Activated naive CD8-positive, alpha-beta T cell treated with anti-CD3 and anti-CD28 coated beads for 36 hours (primary cell): ENCODE measurements around the gene KRTAP4-9. TPM values are rescaled to one million over a fixed set of nuclear protein-coding genes. Genes with fewer than 3 reads are reported as not detected.
"Not testable (repeated sequence)": the region's sequence is repeated elsewhere in the genome, so short reads cannot be mapped to it uniquely, and the experiment has no call there.

Experiments used
- DNase-seq: peaks from one replicate; pipeline ENCODE4 v3.0.0; 2021
- H3K27ac Mint-ChIP-seq: one replicate; pipeline ENCODE4 v1.8.0; 2022; ENCODE audit warnings: mild to moderate bottlenecking, moderate library complexity, mixed read lengths
- H3K27me3 Mint-ChIP-seq: one replicate; pipeline ENCODE4 v1.8.0; 2022; ENCODE audit warnings: mild to moderate bottlenecking, mixed read lengths
- H3K36me3 Mint-ChIP-seq: one replicate; pipeline ENCODE4 v1.8.0; 2021; ENCODE audit warnings: mild to moderate bottlenecking, mixed read lengths
- H3K4me1 Mint-ChIP-seq: one replicate; pipeline ENCODE4 v1.8.0; 2021; ENCODE audit warnings: mixed read lengths
- H3K4me3 Mint-ChIP-seq: one replicate; pipeline ENCODE4 v1.8.0; 2022; ENCODE audit warnings: mild to moderate bottlenecking, moderate library complexity, mixed read lengths
- H3K9me3 Mint-ChIP-seq: one replicate; pipeline ENCODE4 v1.8.0; 2022; ENCODE audit warnings: mixed read lengths
- total RNA-seq, 2 experiments: library from RNA; stranded (reverse); gene quantifications; one replicate each; pipeline ENCODE4 v1.2.3, GENCODE V29; 2021

Gene KRTAP4-9
- not detected for total RNA-seq

- H3K4me3 Mint-ChIP-seq, H3K36me3 Mint-ChIP-seq, H3K27me3 Mint-ChIP-seq, H3K27ac Mint-ChIP-seq, DNase-seq, H3K9me3 Mint-ChIP-seq: not testable (repeated sequence)
- H3K4me1 Mint-ChIP-seq = peaks cover 14% of the 10 kb centered on the region
Observed at GRCh38 chr17:41105347-41105746, at the start of gene KRTAP4-9. KRTAP4-9 (plus strand) TSS chr17:41105389; CDS start chr17:41105389, 0 bp downstream.

GRCh38 chr17:41057547-41057946, 47.6 kb upstream of the KRTAP4-9 start:
- H3K36me3 Mint-ChIP-seq = no peaks in the 10 kb centered on the region
- peaks cover 30% of the 10 kb centered on the region for H3K27me3 Mint-ChIP-seq
- H3K27ac Mint-ChIP-seq = no peak overlapping the region
- no peak for DNase-seq
- H3K9me3 Mint-ChIP-seq = no peaks in the 10 kb centered on the region
- no peak overlapping the region for H3K4me3 Mint-ChIP-seq
- no peaks in the 10 kb centered on the region for H3K4me1 Mint-ChIP-seq

GRCh38 chr17:41058741-41059140, 46.4 kb upstream of the KRTAP4-9 start:
- H3K4me1 Mint-ChIP-seq = no peaks in the 10 kb centered on the region
- no peak overlapping the region for H3K27ac Mint-ChIP-seq
- DNase-seq = no peak
- peaks cover 30% of the 10 kb centered on the region for H3K27me3 Mint-ChIP-seq
- H3K36me3 Mint-ChIP-seq = no peaks in the 10 kb centered on the region
- no peaks in the 10 kb centered on the region for H3K9me3 Mint-ChIP-seq
- H3K4me3 Mint-ChIP-seq = no peak overlapping the region

- H3K9me3 Mint-ChIP-seq, H3K27ac Mint-ChIP-seq, DNase-seq, H3K4me1 Mint-ChIP-seq, H3K36me3 Mint-ChIP-seq, H3K4me3 Mint-ChIP-seq: not testable (repeated sequence)
- H3K27me3 Mint-ChIP-seq = peaks cover 30% of the 10 kb centered on the region
Observed at GRCh38 chr17:41059276-41060051, 45.7 kb upstream of the KRTAP4-9 start.

GRCh38 chr17:41060052-41060604, 45.1 kb upstream of the KRTAP4-9 start, which contains the start of gene KRTAP2-3:
KRTAP2-3 (minus strand) TSS chr17:41060114; CDS start chr17:41060050, 64 bp downstream.
- no peak for DNase-seq
- H3K27ac Mint-ChIP-seq = no peak within 1 kb of the TSS
- no peaks in the 10 kb centered on the region for H3K9me3 Mint-ChIP-seq
- no peak within 1 kb of the TSS for H3K4me3 Mint-ChIP-seq
- H3K27me3 Mint-ChIP-seq = peaks cover 30% of the 10 kb centered on the region
- no peaks in the 10 kb centered on the region for H3K36me3 Mint-ChIP-seq
- H3K4me1 Mint-ChIP-seq = no peaks in the 10 kb centered on the region

- no peak for DNase-seq
- no peaks in the 10 kb centered on the region for H3K4me1 Mint-ChIP-seq
- no peaks in the 10 kb centered on the region for H3K36me3 Mint-ChIP-seq
- H3K9me3 Mint-ChIP-seq = no peaks in the 10 kb centered on the region
- H3K27ac Mint-ChIP-seq = no peak overlapping the region
- H3K4me3 Mint-ChIP-seq = no peak overlapping the region
- peaks cover 30% of the 10 kb centered on the region for H3K27me3 Mint-ChIP-seq
Observed at GRCh38 chr17:41061964-41062363, 43.2 kb upstream of the KRTAP4-9 start.

- H3K27me3 Mint-ChIP-seq = peaks cover 21% of the 10 kb centered on the region
- no peak overlapping the region for H3K27ac Mint-ChIP-seq
- no peaks in the 10 kb centered on the region for H3K9me3 Mint-ChIP-seq
- H3K36me3 Mint-ChIP-seq = no peaks in the 10 kb centered on the region
- H3K4me3 Mint-ChIP-seq = no peak overlapping the region
- no peaks in the 10 kb centered on the region for H3K4me1 Mint-ChIP-seq
- no peak for DNase-seq
Observed at GRCh38 chr17:41063449-41063848, 41.7 kb upstream of the KRTAP4-9 start.

GRCh38 chr17:41064301-41064700, 40.9 kb upstream of the KRTAP4-9 start:
- no peaks in the 10 kb centered on the region for H3K36me3 Mint-ChIP-seq
- DNase-seq = no peak
- no peaks in the 10 kb centered on the region for H3K9me3 Mint-ChIP-seq
- no peak overlapping the region for H3K27ac Mint-ChIP-seq
- H3K27me3 Mint-ChIP-seq = peaks cover 17% of the 10 kb centered on the region
- H3K4me1 Mint-ChIP-seq = peaks cover 2% of the 10 kb centered on the region
- H3K4me3 Mint-ChIP-seq = no peak overlapping the region

GRCh38 chr17:41065016-41065689, 40.0 kb upstream of the KRTAP4-9 start:
- not testable (repeated sequence) for H3K27ac Mint-ChIP-seq, H3K9me3 Mint-ChIP-seq, H3K4me3 Mint-ChIP-seq, DNase-seq, H3K36me3 Mint-ChIP-seq, H3K4me1 Mint-ChIP-seq
- peaks cover 13% of the 10 kb centered on the region for H3K27me3 Mint-ChIP-seq

- Mint-ChIP-seq H3K4me1 (peaks cover 2% of the 10 kb centered on the region), H3K27ac (no peak within 1 kb of the TSS), H3K27me3 (peaks cover 4% of the 10 kb centered on the region), H3K4me3 (no peak within 1 kb of the TSS), H3K36me3 (no peaks in the 10 kb centered on the region), H3K9me3 (no peaks in the 10 kb centered on the region)
- DNase-seq = no peak
Observed at GRCh38 chr17:41065829-41066624, 39.2 kb upstream of the KRTAP4-9 start, which contains the start of gene KRTAP2-4. KRTAP2-4 (minus strand) TSS chr17:41065879; CDS start chr17:41065845, 34 bp downstream.

- Mint-ChIP-seq H3K36me3 (no peaks in the 10 kb centered on the region), H3K27ac (no peak overlapping the region), H3K4me3 (no peak overlapping the region), H3K4me1 (peaks cover 2% of the 10 kb centered on the region), H3K27me3 (no peaks in the 10 kb centered on the region), H3K9me3 (no peaks in the 10 kb centered on the region)
- no peak for DNase-seq
Observed at GRCh38 chr17:41067281-41067680, 37.9 kb upstream of the KRTAP4-9 start.

GRCh38 chr17:41069031-41069430, 36.2 kb upstream of the KRTAP4-9 start:
- Mint-ChIP-seq H3K4me3 (no peak overlapping the region), H3K9me3 (no peaks in the 10 kb centered on the region), H3K27ac (no peak overlapping the region), H3K4me1 (peaks cover 2% of the 10 kb centered on the region), H3K27me3 (no peaks in the 10 kb centered on the region), H3K36me3 (no peaks in the 10 kb centered on the region)
- no peak for DNase-seq

GRCh38 chr17:41071606-41072360, 33.4 kb upstream of the KRTAP4-9 start:
- Mint-ChIP-seq H3K9me3 (no peaks in the 10 kb centered on the region), H3K4me1 (peaks cover 2% of the 10 kb centered on the region), H3K4me3 (no peak overlapping the region), H3K27me3 (peaks cover 11% of the 10 kb centered on the region), H3K27ac (no peak overlapping the region), H3K36me3 (no peaks in the 10 kb centered on the region)
- no peak for DNase-seq

GRCh38 chr17:41073676-41074075, 31.5 kb upstream of the KRTAP4-9 start:
- Mint-ChIP-seq H3K4me3 (no peak overlapping the region), H3K4me1 (peaks cover 2% of the 10 kb centered on the region), H3K27me3 (peaks cover 15% of the 10 kb centered on the region), H3K9me3 (no peaks in the 10 kb centered on the region), H3K36me3 (no peaks in the 10 kb centered on the region), H3K27ac (no peak overlapping the region)
- no peak for DNase-seq
